H54 (cell line): Measurements from ENCODE around the gene TUT7.

ENCODE experiments used
- DNase-seq: peaks from one replicate; pipeline ENCODE4 v3.0.0; 2011; ENCODE audit warnings: low spot score, mixed read lengths; ENCODE audit not compliant: insufficient read length
- FAIRE-seq: peaks from 3 replicates; lab custom pipeline; 2011; peaks lifted over from hg19 to GRCh38; lab: Jason Lieb, UNC
- POLR2A ChIP-seq: IDR thresholded peaks from 2 replicates; pipeline ENCODE4 v1.6.1; 2011; ENCODE audit warnings: low read depth, mild to moderate bottlenecking, low read length

Gene TUT7

GRCh38 chr9:86238861-86239770 lies 115.1 kb downstream of the TUT7 start:
- FAIRE-seq, result no peak
- DNase-seq, result no peak
- TF ChIP-seq POLR2A, result no peak
